Esophagus squamous epithelium (tissue), 4 donors: ENCODE results near the gene ZNF274.
"Not testable (repeated sequence)": the region's sequence is repeated elsewhere in the genome, so short reads cannot be mapped to it uniquely, and the experiment has no call there.

Experiments used
- POLR2A ChIP-seq, 4 donors: fragments of 450-650 bp; IDR thresholded peaks; one replicate each; pipeline ENCODE4 v1.6.1; 2017; ENCODE audit warnings: antibody characterized with exemption in 4 of 4, mild to moderate bottlenecking in 4 of 4, moderate library complexity in 3 of 4
- TF ChIP-seq, protein P1 (sequence below), 6 experiments: fragments of 450-650 bp in 4 of 6; fragments of 200-600 bp in 2 of 6; sonication (generic) in 2 of 6; IDR thresholded peaks; one replicate each; pipeline ENCODE4 v1.5.1; 2016 to 2019; ENCODE audit warnings: antibody characterized with exemption in 6 of 6, mild to moderate bottlenecking in 4 of 6, moderate library complexity in 4 of 6

DNA sequence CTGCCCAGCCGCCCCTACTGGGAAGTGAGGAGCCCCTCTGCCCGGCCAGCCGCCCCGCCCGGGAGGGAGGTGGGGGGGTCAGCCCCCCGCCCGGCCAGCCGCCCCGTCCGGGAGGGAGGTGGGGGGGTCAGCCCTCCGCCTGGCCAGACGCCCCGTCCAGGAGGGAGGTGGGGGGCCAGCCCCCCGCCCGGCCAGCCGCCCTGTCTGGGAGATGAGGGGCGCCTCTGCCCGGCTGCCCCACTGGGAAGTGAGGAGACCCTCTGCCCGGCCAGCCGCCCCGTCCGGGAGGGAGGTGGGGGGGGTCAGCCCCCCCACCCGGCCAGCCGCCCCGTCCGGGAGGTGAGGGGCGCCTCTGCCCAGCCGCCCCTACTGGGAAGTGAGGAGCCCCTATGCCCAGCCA lies 35.4 kb upstream of the ZNF274 start:
- TF ChIP-seq, protein P1, sequence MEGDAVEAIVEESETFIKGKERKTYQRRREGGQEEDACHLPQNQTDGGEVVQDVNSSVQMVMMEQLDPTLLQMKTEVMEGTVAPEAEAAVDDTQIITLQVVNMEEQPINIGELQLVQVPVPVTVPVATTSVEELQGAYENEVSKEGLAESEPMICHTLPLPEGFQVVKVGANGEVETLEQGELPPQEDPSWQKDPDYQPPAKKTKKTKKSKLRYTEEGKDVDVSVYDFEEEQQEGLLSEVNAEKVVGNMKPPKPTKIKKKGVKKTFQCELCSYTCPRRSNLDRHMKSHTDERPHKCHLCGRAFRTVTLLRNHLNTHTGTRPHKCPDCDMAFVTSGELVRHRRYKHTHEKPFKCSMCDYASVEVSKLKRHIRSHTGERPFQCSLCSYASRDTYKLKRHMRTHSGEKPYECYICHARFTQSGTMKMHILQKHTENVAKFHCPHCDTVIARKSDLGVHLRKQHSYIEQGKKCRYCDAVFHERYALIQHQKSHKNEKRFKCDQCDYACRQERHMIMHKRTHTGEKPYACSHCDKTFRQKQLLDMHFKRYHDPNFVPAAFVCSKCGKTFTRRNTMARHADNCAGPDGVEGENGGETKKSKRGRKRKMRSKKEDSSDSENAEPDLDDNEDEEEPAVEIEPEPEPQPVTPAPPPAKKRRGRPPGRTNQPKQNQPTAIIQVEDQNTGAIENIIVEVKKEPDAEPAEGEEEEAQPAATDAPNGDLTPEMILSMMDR (IDR thresholded peaks at IDR 0.05) = not testable (repeated sequence)
- TF ChIP-seq POLR2A (IDR thresholded peaks at IDR 0.05) = not testable (repeated sequence)
